Central memory CD8-positive, alpha-beta T cell (primary cell): ENCODE results near the gene WASL.
"Not testable (repeated sequence)": the region's sequence is repeated elsewhere in the genome, so short reads cannot be mapped to it uniquely, and the experiment has no call there.

ENCODE experiments used
- ATAC-seq: fragments of 150-1000 bp; cut with Tn5 transposase; replicated peaks from 2 replicates; pipeline ENCODE4 v1.10.0; 2022; ENCODE audit warnings: mild to moderate bottlenecking, moderate FRiP score, moderate number of reproducible peaks; ENCODE audit not compliant: poor library complexity, severe bottlenecking; ENCODE audit errors: extremely low read depth
- DNase-seq, 2 donors: peaks; one replicate each; pipeline ENCODE4 v3.0.0; 2021; ENCODE audit warnings: low spot score in 2 of 2
- H3K27ac Mint-ChIP-seq: one replicate; pipeline ENCODE4 v1.8.0; 2022; ENCODE audit warnings: low read depth, mild to moderate bottlenecking, moderate library complexity, mixed read lengths
- H3K27me3 Mint-ChIP-seq: one replicate; pipeline ENCODE4 v1.8.0; 2022; ENCODE audit warnings: mixed read lengths
- H3K36me3 Mint-ChIP-seq: one replicate; pipeline ENCODE4 v1.8.0; 2022; ENCODE audit warnings: mild to moderate bottlenecking, moderate library complexity, mixed read lengths; ENCODE audit not compliant: insufficient read depth
- H3K4me1 Mint-ChIP-seq: one replicate; pipeline ENCODE4 v1.8.0; 2022; ENCODE audit warnings: mixed read lengths
- H3K4me3 Mint-ChIP-seq: one replicate; pipeline ENCODE4 v1.8.0; 2022; ENCODE audit warnings: mild to moderate bottlenecking, moderate library complexity, mixed read lengths
- H3K9me3 Mint-ChIP-seq: one replicate; pipeline ENCODE4 v1.8.0; 2022; ENCODE audit warnings: mixed read lengths

The WASL gene

GRCh38 chr7:123720527-123720926 is 28.3 kb downstream of the WASL start:
- not testable (repeated sequence) for DNase-seq, ATAC-seq, H3K9me3 Mint-ChIP-seq, H3K27me3 Mint-ChIP-seq, H3K4me3 Mint-ChIP-seq, H3K36me3 Mint-ChIP-seq
- Mint-ChIP-seq H3K27ac (peak overlapping the region; percentile 22), H3K4me1 (peaks cover 48% of the 10 kb centered on the region)

DNA sequence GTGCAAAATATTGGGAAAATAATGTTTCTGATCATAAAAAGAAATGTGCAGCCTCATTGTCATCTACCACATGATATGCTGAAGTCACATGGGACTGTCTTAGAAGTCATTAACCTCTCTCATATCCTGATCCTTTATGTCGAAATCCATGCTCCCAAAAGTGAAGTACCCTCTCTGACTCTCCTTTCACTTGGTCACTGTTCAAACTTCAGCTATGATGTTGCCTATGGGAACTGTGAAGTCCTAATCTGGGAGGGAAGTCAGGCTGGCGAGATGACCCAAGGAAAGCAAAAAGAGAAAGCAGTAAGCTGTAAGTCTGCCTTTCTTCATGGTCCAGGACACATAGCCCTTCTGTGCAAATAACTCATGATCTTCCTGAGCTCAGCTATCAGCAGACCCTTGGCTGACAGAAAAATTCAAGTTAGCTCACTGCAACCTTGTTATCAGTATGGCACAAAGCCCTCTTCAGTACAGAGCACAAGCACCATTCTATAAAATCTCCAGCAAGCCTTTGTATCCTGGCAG is 29.5 kb downstream of the WASL start:
- DNase-seq (no peak), ATAC-seq (no peak)
- H3K36me3 Mint-ChIP-seq: peaks cover 2% of the 10 kb centered on the region
- H3K27me3 Mint-ChIP-seq: no peaks in the 10 kb centered on the region
- H3K4me1 Mint-ChIP-seq: peaks cover 56% of the 10 kb centered on the region
- H3K9me3 Mint-ChIP-seq: no peaks in the 10 kb centered on the region
- H3K27ac Mint-ChIP-seq: no peak overlapping the region
- no peak overlapping the region for H3K4me3 Mint-ChIP-seq

DNA sequence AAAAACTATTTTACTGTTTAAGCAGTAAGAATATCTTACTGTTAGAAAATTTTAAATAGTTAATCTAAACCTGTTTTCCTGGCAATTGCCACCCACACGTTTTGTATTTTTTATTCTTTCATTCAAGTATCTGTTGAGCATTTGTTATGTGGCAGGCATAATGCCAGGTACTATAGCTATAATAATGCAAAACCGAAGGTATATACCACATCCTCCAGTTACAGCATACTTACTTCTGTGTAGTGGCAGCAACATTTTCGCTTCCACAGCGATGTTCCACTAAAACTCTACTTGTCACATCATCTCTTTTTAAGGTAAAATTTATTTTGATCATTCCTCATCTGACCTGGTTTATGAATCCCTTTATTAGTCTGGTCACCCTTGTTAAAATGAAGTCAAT is 30.0 kb downstream of the WASL start:
- ATAC-seq (no peak), DNase-seq (no peak)
- Mint-ChIP-seq H3K27me3 (no peaks in the 10 kb centered on the region), H3K4me1 (peaks cover 55% of the 10 kb centered on the region), H3K9me3 (no peaks in the 10 kb centered on the region), H3K36me3 (peaks cover 3% of the 10 kb centered on the region), H3K4me3 (no peak overlapping the region), H3K27ac (no peak overlapping the region)

DNA sequence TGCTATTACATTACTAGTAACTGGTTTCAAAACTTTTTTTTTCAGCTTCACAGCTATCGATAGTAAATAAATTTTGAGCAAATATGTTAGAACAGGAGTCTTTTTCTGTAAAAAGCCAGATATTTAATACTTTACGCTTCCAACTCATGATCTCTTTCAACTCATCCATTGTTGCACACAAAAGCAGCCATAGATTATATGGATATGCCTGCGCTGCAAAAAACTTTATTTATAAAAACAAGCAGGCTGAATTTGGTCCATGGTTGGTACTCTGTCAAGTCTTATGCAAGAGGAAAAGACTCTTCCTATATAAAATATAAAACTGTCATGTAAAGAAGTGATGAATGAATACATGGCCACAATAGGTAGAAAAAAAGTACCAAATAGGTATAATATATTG is 31.1 kb downstream of the WASL start:
- no peaks in the 10 kb centered on the region for H3K27me3 Mint-ChIP-seq
- ATAC-seq (no peak), DNase-seq (no peak)
- H3K36me3 Mint-ChIP-seq: peaks cover 3% of the 10 kb centered on the region
- no peaks in the 10 kb centered on the region for H3K9me3 Mint-ChIP-seq
- no peak overlapping the region for H3K27ac Mint-ChIP-seq
- H3K4me1 Mint-ChIP-seq: peaks cover 65% of the 10 kb centered on the region
- no peak overlapping the region for H3K4me3 Mint-ChIP-seq

- H3K27ac Mint-ChIP-seq: no peak overlapping the region
- peaks cover 73% of the 10 kb centered on the region for H3K4me1 Mint-ChIP-seq
- ATAC-seq (no peak), DNase-seq (no peak)
- peaks cover 3% of the 10 kb centered on the region for H3K36me3 Mint-ChIP-seq
- no peaks in the 10 kb centered on the region for H3K9me3 Mint-ChIP-seq
- H3K27me3 Mint-ChIP-seq: no peaks in the 10 kb centered on the region
- no peak overlapping the region for H3K4me3 Mint-ChIP-seq
These were observed 31.9 kb downstream of the WASL start for GRCh38 chr7:123716877-123717276.

DNA sequence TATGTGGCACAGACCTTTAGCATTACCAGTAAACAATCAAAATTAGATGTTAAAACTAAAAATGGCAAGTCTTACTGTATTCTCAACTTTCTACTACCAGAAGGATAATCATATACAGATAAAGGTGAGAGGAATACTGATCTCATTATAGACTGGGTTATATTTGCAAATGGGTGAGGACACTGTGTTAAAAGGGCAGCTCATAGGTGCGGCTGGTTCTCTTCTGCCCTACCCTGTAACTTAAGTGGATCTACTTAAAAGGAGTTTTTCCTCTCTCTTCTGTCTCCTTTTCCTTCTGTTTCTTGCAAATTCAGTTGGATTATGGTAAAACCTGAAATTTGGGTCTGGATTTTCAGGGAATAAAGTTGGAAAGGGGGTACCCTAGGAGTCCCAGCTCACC is 33.0 kb downstream of the WASL start:
- Mint-ChIP-seq H3K27me3 (no peaks in the 10 kb centered on the region), H3K27ac (no peak overlapping the region), H3K4me3 (no peak overlapping the region), H3K36me3 (peaks cover 3% of the 10 kb centered on the region), H3K9me3 (no peaks in the 10 kb centered on the region), H3K4me1 (peaks cover 75% of the 10 kb centered on the region)
- DNase-seq: no peak
- no peak for ATAC-seq

GRCh38 chr7:123715198-123715597 is 33.6 kb downstream of the WASL start:
- Mint-ChIP-seq H3K27ac (no peak overlapping the region), H3K36me3 (peaks cover 3% of the 10 kb centered on the region)

GRCh38 chr7:123714296-123715080 is 34.3 kb downstream of the WASL start:
- no peak for DNase-seq
- ATAC-seq: no peak
- H3K27ac Mint-ChIP-seq: no peak overlapping the region

More at GRCh38 chr7:123715198-123715597, 33.6 kb downstream of the WASL start:
- no peaks in the 10 kb centered on the region for H3K27me3 Mint-ChIP-seq
- peaks cover 76% of the 10 kb centered on the region for H3K4me1 Mint-ChIP-seq
- H3K9me3 Mint-ChIP-seq: no peaks in the 10 kb centered on the region
- ATAC-seq: no peak
- no peak for DNase-seq
- H3K4me3 Mint-ChIP-seq: no peak overlapping the region

DNA sequence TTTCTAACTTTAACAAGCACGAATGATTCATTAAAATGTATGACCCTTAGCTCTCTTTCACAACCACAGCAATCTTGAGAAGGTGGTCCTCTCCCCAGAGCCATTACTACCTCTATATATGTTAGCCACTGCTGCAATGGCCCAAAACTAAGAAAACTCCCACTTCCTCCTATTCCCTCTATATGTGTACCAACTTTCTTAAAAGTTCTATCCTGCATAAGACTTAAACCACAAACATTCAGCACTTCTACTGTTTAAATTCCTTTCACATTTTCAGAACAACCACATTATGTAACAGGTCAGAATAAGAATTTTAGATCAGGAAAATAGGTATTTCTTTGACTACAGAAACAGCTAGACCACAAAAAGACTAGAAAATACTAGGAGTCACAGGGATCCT is 36.2 kb downstream of the WASL start:
- no peak for ATAC-seq
- Mint-ChIP-seq H3K4me1 (peaks cover 62% of the 10 kb centered on the region), H3K27me3 (no peaks in the 10 kb centered on the region), H3K27ac (no peak overlapping the region), H3K9me3 (no peaks in the 10 kb centered on the region), H3K4me3 (no peak overlapping the region), H3K36me3 (peaks cover 6% of the 10 kb centered on the region)
- DNase-seq: no peak

More at GRCh38 chr7:123714296-123715080, 34.3 kb downstream of the WASL start:
- Mint-ChIP-seq H3K36me3 (peaks cover 3% of the 10 kb centered on the region), H3K9me3 (no peaks in the 10 kb centered on the region), H3K4me3 (no peak overlapping the region), H3K27me3 (no peaks in the 10 kb centered on the region), H3K4me1 (peaks cover 69% of the 10 kb centered on the region)

DNA sequence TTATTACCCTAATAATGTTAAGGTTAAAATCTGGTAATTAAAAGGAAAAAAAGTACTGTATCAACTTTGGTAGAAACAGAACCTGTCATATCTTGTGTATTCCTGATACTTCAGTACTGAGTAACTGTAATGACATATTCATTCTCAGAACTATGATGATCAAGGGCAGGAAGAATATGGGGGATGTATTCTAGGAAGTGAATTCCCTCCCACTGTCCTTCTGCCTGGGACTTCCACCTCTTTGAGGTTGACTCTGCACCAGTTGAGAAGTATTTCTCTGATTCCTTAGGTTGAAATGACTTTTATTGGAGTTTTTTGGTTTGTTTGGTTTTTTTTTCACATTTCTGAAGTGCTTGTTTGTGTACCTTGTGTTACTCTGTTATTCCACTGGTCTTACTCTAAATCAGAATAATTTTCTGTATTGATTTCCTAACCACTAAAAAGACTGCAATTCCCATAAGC is 36.9 kb downstream of the WASL start:
- no peaks in the 10 kb centered on the region for H3K27me3 Mint-ChIP-seq
- ATAC-seq: no peak
- peak overlapping the region; percentile 71 for H3K27ac Mint-ChIP-seq
- H3K4me1 Mint-ChIP-seq: peaks cover 56% of the 10 kb centered on the region
- no peaks in the 10 kb centered on the region for H3K9me3 Mint-ChIP-seq
- H3K4me3 Mint-ChIP-seq: no peak overlapping the region
- H3K36me3 Mint-ChIP-seq: peaks cover 8% of the 10 kb centered on the region
- no peak for DNase-seq

- peaks cover 48% of the 10 kb centered on the region for H3K4me1 Mint-ChIP-seq
These were observed 38.1 kb downstream of the WASL start for GRCh38 chr7:123710683-123711082.

DNA sequence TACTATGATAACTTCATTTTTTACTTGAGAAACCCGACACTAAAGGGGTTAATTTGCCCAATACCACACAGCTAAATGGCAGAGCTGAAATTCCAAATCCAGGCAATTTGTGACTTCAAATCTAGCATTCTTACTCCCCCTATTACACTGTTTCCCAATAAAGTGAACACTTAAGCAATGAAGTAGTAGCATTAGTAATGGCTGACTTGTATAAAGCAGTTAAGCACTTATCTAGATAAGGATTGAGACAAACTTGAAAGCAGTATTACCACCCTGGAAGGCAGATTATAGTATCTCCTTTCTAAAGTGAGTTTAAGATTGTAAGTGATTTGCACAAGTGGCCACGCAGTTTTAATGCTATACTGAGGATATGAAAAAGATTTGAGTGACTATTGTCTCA is 39.3 kb downstream of the WASL start:
- Mint-ChIP-seq H3K27me3 (no peaks in the 10 kb centered on the region), H3K4me1 (peaks cover 36% of the 10 kb centered on the region), H3K9me3 (no peaks in the 10 kb centered on the region), H3K27ac (no peak overlapping the region), H3K4me3 (no peak overlapping the region), H3K36me3 (peaks cover 19% of the 10 kb centered on the region)
- DNase-seq (no peak), ATAC-seq (no peak)

More at GRCh38 chr7:123710683-123711082, 38.1 kb downstream of the WASL start:
- Mint-ChIP-seq H3K27me3 (no peaks in the 10 kb centered on the region), H3K36me3 (peaks cover 11% of the 10 kb centered on the region), H3K4me3 (no peak overlapping the region), H3K27ac (peak overlapping the region; percentile 71), H3K9me3 (no peaks in the 10 kb centered on the region)
- ATAC-seq (no peak), DNase-seq (no peak)

DNA sequence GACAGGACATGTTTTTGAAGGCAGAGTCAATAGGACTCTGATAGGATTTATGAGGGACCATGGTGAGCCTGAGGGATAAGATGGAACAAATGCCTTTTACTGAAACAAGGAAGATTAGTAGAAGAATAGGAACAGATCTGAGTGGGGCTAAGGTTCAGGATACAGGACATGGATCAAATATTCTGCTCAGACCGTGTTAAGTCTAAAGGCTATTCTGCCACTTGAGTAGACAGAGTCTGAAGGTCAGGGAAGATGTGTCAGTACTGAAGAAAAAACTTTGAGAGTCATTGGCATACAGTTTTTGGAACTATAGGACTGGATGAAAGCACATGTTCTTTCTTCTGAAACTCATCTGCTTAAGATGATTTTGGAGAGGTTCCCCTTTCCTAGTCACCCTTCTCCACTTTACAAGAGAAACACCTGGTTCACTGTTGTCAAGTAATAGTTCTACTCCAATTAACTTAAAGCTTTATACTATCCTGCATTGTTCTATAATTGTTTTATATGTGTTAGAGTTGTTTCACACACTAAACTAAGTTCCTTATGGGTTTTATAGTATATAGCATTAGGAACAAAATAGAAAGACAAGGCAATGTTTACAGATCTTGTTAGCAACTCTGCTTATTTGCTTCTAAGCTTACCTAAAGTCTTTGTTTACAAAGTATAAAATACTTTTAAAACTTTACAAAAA is 43.4 kb downstream of the WASL start:
- Mint-ChIP-seq H3K4me1 (no peaks in the 10 kb centered on the region), H3K9me3 (no peaks in the 10 kb centered on the region), H3K27ac (no peak overlapping the region), H3K4me3 (no peak overlapping the region), H3K27me3 (no peaks in the 10 kb centered on the region), H3K36me3 (peaks cover 18% of the 10 kb centered on the region)
- ATAC-seq (no peak), DNase-seq (no peak)
